HCT116 (cell line): ENCODE measurements around the gene USP28. TPM values are rescaled to one million over a fixed set of nuclear protein-coding genes. Genes with fewer than 3 reads are reported as not detected.

Experiments
- ATAC-seq: fragments of 200-7000 bp; cut with Tn5 transposase; 2 replicates; pipeline ENCODE4 v1.9.1; 2020; ENCODE audit warnings: mild to moderate bottlenecking, moderate library complexity
- BruUV-seq: library from RNA; stranded (reverse); fragments of 400-500 nt; replicated peaks from 2 replicates; lab custom pipeline; 2021; lab: Mats Ljungman, UMichigan
- CTCF ChIA-PET: fragments of 300-600 bp; sonication (Branson Sonifier 250); formaldehyde crosslinking; loops from one replicate; lab custom pipeline; 2021; ENCODE audit warnings: antibody characterized with exemption; lab: Charles Lee
- POLR2A ChIA-PET: fragments of 300-600, 350-600 bp; sonication (Branson Sonifier 250); formaldehyde crosslinking; loops from one replicate; lab custom pipeline; 2021; ENCODE audit warnings: antibody characterized with exemption; lab: Charles Lee
- RAD21 ChIA-PET, 2 experiments: fragments of 300-600 bp; sonication (Branson Sonifier 250); formaldehyde crosslinking; loops; one replicate each; lab custom pipeline; 2023; ENCODE audit warnings: low total read pairs in 2 of 2; ENCODE audit not compliant: uncharacterized antibody in 2 of 2, unreplicated experiment in 2 of 2, low non-redundant PET in 1 of 2; lab: Charles Lee
- DNase-seq: peaks from one replicate; pipeline ENCODE4 v3.0.0-alpha.2; 2010; ENCODE audit warnings: low read depth, low spot score
- H2AFZ ChIP-seq: fragments of 200-600 bp; shearing (Covaris generic), sonication (generic); 2 replicates; pipeline ENCODE4 v1.6.1; 2017; ENCODE audit warnings: low read depth, mixed run types, mixed read lengths, antibody characterized with exemption, low read length; ENCODE audit not compliant: poor library complexity, severe bottlenecking
- H3K27ac ChIP-seq: 2 replicates; pipeline ENCODE4 v1.5.1; 2012; ENCODE audit warnings: low read depth, low read length
- H3K27me3 ChIP-seq: fragments of 200-600 bp; sonication (generic); 2 replicates; pipeline ENCODE4 v1.6.1; 2016; ENCODE audit warnings: mixed run types, low read length, mixed read lengths; ENCODE audit not compliant: insufficient read depth
- H3K36me3 ChIP-seq, 2 experiments: fragments of 200-500 bp in 1 of 2; fragments of 200-600 bp in 1 of 2; sonication (Bioruptor generic) in 1 of 2; sonication (generic) in 1 of 2; 2 replicates each; pipeline versions ENCODE4 v1.5.1 to v1.6.1; 2014 to 2016; ENCODE audit warnings: low read length in 2 of 2, inconsistent platforms in 1 of 2, mixed read lengths in 1 of 2, mixed run types in 1 of 2; ENCODE audit not compliant: insufficient read depth in 2 of 2, control insufficient read depth in 1 of 2
- H3K4me1 ChIP-seq, 2 experiments: fragments of 200-600 bp in 1 of 2; sonication (generic) in 1 of 2; 2 replicates each; pipeline versions ENCODE4 v1.5.1 to v1.6.1; 2012 to 2017; ENCODE audit warnings: low read length in 2 of 2, inconsistent platforms in 1 of 2, mild to moderate bottlenecking in 1 of 2, mixed read lengths in 1 of 2, mixed run types in 1 of 2, moderate library complexity in 1 of 2; ENCODE audit not compliant: insufficient read depth in 2 of 2, control insufficient read depth in 1 of 2
- H3K4me2 ChIP-seq: fragments of 200-600 bp; sonication (generic); 2 replicates; pipeline ENCODE4 v1.6.1; 2017; ENCODE audit warnings: mixed run types, low read length, mixed read lengths
- H3K4me3 ChIP-seq, 2 experiments: fragments of 200-600 bp in 1 of 2; sonication (generic) in 1 of 2; replicated peaks in 1 of 2; 2 replicates each; pipeline ENCODE4 v1.5.1; 2011 to 2016; ENCODE audit warnings: low read length in 2 of 2, control low read depth in 1 of 2, low read depth in 1 of 2, mild to moderate bottlenecking in 1 of 2, mixed read lengths in 1 of 2, mixed run types in 1 of 2
- H3K79me2 ChIP-seq: fragments of 200-600 bp; sonication (generic); 2 replicates; pipeline ENCODE4 v1.6.1; 2017; ENCODE audit warnings: mild to moderate bottlenecking, mixed run types, low read length, moderate library complexity, mixed read lengths; ENCODE audit not compliant: insufficient read depth
- H3K9ac ChIP-seq: fragments of 200-600 bp; sonication (generic); 2 replicates; pipeline ENCODE4 v1.6.1; 2016; ENCODE audit warnings: low read length, mixed read lengths
- H3K9me2 ChIP-seq: fragments of 200-600 bp; sonication (generic), shearing (Covaris generic); 2 replicates; pipeline ENCODE4 v1.6.1; 2017; ENCODE audit warnings: mixed run types, mild to moderate bottlenecking, moderate library complexity; ENCODE audit not compliant: insufficient read depth
- H3K9me3 ChIP-seq, 2 experiments: fragments of 200-500 bp in 1 of 2; fragments of 200-600 bp in 1 of 2; sonication (Bioruptor generic) in 1 of 2; sonication (generic) in 1 of 2; 2 replicates each; pipeline ENCODE4 v1.6.1; 2014 to 2017; ENCODE audit warnings: low read length in 2 of 2, mixed read lengths in 2 of 2, inconsistent platforms in 1 of 2, low read depth in 1 of 2, mild to moderate bottlenecking in 1 of 2, mixed run types in 1 of 2, moderate library complexity in 1 of 2; ENCODE audit not compliant: control insufficient read depth in 1 of 2, insufficient read depth in 1 of 2
- H4K20me1 ChIP-seq: fragments of 200-600 bp; sonication (generic), shearing (Covaris generic); 2 replicates; pipeline ENCODE4 v1.6.1; 2017; ENCODE audit warnings: mixed run types, mild to moderate bottlenecking, moderate library complexity; ENCODE audit not compliant: insufficient read depth
- CBX3 ChIP-seq: IDR thresholded peaks from 2 replicates; pipeline ENCODE4 v1.6.1; 2012; ENCODE audit warnings: low read depth
- POLR2AphosphoS5 ChIP-seq: IDR thresholded peaks from 2 replicates; pipeline ENCODE4 v1.6.1; 2011; ENCODE audit warnings: mild to moderate bottlenecking, low read depth, low read length, moderate library complexity
- RAD21 ChIP-seq: IDR thresholded peaks from 2 replicates; pipeline ENCODE4 v1.6.1; 2012; ENCODE audit warnings: low read depth, mild to moderate bottlenecking
- SIN3A ChIP-seq: IDR thresholded peaks from 2 replicates; pipeline ENCODE4 v1.6.1; 2012; ENCODE audit warnings: low read depth
- YY1 ChIP-seq: IDR thresholded peaks from 2 replicates; pipeline ENCODE4 v1.6.1; 2011; ENCODE audit warnings: low read length, low read depth, moderate library complexity, mild to moderate bottlenecking; ENCODE audit not compliant: insufficient replicate concordance; ENCODE audit errors: extremely low read depth
- ZNF274 ChIP-seq: fragments of 200-500 bp; sonication (Bioruptor generic); IDR thresholded peaks from 2 replicates; pipeline ENCODE4 v1.6.1; 2014; ENCODE audit warnings: mild to moderate bottlenecking, low read depth, low read length, inconsistent platforms
- intact Hi-C: fragments of 100-400 bp; cut with micrococcal nuclease; formaldehyde crosslinking; loops from 2 replicates; pipeline ENCODE4 v1.10.0; 2022
- total RNA-seq: library from RNA; stranded (reverse); gene quantifications from one replicate; pipeline ENCODE4 v1.2.1, GENCODE V29; 2021; ENCODE audit not compliant: unreplicated experiment
- TF ChIP-seq, protein P1 (sequence below): IDR thresholded peaks from 2 replicates; pipeline ENCODE4 v1.6.1; 2012
- TF ChIP-seq, protein P2 (sequence below), 3 experiments: fragments of 200-600 bp in 1 of 3; sonication (generic) in 1 of 3; IDR thresholded peaks in 2 of 3; conservative IDR thresholded peaks in 1 of 3; 2 replicates each; pipeline ENCODE4 v1.5.1; 2012 to 2017; ENCODE audit warnings: low read depth in 2 of 3, low read length in 2 of 3, antibody characterized with exemption in 1 of 3, borderline replicate concordance in 1 of 3, control low read depth in 1 of 3, mild to moderate bottlenecking in 1 of 3, mixed read lengths in 1 of 3, mixed run types in 1 of 3, moderate library complexity in 1 of 3; ENCODE audit not compliant: insufficient read depth in 1 of 3

Gene USP28
- total RNA-seq, 1 experiment from 2014 or later = 23.5 TPM

DNA sequence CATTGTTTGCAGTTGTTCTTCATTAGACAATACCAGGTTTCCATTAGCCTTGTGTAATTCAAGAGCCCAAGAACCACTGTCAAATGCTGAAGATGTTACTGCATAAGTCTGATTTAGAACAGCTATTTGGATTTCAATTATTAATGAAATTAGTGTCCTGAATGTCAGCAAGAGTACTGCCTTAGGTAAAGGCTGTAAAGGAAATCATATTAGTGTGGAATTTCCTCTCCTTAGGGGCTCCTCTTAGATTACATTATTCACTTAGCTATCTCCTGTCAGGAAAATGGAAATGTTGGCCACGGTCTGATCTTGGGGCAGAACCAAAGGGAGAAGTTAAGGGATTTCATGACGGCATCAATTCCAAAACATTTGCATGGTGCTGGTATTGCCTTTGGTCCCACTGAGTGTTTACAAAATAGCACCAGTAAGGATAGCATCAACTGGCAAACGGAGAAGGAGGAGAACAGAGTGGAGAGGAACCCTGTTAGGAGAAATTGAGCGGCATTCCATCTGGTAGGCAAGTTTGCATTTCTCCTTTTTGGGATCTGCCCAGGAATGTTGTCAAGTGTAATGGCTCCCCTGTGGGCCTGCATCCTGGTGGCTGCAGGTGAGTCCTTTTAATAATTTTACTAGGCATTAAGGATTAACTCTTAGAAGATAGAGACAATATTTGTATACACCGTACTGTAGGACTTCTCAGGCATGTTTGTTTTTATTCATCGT, 29.2 kb upstream of the USP28 start, which contains the start of gene HTR3B:
TSS of gene HTR3B (plus strand) at position 418 of the 723 bp plus-strand sequence. CDS start at position 556, 138 bp downstream.
- Histone ChIP-seq H3K27ac (no peak within 1 kb of the TSS), H2AFZ (no peak within 1 kb of the TSS), H3K4me3 (no peak within 1 kb of the TSS), H3K36me3 (no peaks in the 10 kb centered on the region)
- ChIA-PET POLR2A (no interaction called here), CTCF (interaction anchor here (4.9 kb wide), 1 partner anchor 9 kb away, joined by 38 read pairs; no protein-coding TSS in a partner anchor)
- DNase-seq = no peak
- TF ChIP-seq, protein P1, sequence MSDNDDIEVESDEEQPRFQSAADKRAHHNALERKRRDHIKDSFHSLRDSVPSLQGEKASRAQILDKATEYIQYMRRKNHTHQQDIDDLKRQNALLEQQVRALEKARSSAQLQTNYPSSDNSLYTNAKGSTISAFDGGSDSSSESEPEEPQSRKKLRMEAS = no peak
- TF ChIP-seq YY1 (no peak), CBX3 (no peak), SIN3A (no peak), ZNF274 (no peak), POLR2AphosphoS5 (no peak), RAD21 (no peak)
- TF ChIP-seq, protein P2, sequence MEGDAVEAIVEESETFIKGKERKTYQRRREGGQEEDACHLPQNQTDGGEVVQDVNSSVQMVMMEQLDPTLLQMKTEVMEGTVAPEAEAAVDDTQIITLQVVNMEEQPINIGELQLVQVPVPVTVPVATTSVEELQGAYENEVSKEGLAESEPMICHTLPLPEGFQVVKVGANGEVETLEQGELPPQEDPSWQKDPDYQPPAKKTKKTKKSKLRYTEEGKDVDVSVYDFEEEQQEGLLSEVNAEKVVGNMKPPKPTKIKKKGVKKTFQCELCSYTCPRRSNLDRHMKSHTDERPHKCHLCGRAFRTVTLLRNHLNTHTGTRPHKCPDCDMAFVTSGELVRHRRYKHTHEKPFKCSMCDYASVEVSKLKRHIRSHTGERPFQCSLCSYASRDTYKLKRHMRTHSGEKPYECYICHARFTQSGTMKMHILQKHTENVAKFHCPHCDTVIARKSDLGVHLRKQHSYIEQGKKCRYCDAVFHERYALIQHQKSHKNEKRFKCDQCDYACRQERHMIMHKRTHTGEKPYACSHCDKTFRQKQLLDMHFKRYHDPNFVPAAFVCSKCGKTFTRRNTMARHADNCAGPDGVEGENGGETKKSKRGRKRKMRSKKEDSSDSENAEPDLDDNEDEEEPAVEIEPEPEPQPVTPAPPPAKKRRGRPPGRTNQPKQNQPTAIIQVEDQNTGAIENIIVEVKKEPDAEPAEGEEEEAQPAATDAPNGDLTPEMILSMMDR (IDR thresholded peaks at IDR 0.05 in 2 of 3, conservative IDR thresholded peaks at IDR 0.05 in 1 of 3; ENCODE audit: borderline replicate concordance in 1 of 3, insufficient read depth in 1 of 3, low read depth in 2 of 3, low read length in 2 of 3) = no peak
- TF ChIP-seq, all 23 proteins: peak for 0
- RAD21 ChIA-PET = no interaction called here
- ATAC-seq = no peak
- peaks cover 15% of the 10 kb centered on the region; the same call in 1 of the 2 replicates for H3K27me3 ChIP-seq
- H3K9ac ChIP-seq = no peak within 1 kb of the TSS
- no peak within 1 kb of the TSS for H3K4me2 ChIP-seq
- H3K9me3 ChIP-seq = no peaks in the 10 kb centered on the region
- H3K79me2 ChIP-seq = no peaks in the 10 kb centered on the region
- intact Hi-C loops = loop anchor here (10.0 kb wide), 1 partner anchor 260 kb away; no protein-coding TSS in a partner anchor
- BruUV-seq = no TSS peak
- H4K20me1 ChIP-seq = no peaks in the 10 kb centered on the region
- H3K4me1 ChIP-seq = no peaks in the 10 kb centered on the region
- H3K9me2 ChIP-seq = no peaks in the 10 kb centered on the region
